AG08396 (cell line): ENCODE measurements around the gene RHBDF2.
A peak's percentile ranks its signal among the peaks of the same experiment; 100 is the strongest.

Experiments used
- DNase-seq: peaks from one replicate; pipeline ENCODE4 v3.0.0; 2012; ENCODE audit warnings: low spot score, mixed read lengths

Gene RHBDF2

GRCh38 chr17:76438906-76439305 lies 62.3 kb downstream of the RHBDF2 start:
- DNase-seq, result no peak

DNA sequence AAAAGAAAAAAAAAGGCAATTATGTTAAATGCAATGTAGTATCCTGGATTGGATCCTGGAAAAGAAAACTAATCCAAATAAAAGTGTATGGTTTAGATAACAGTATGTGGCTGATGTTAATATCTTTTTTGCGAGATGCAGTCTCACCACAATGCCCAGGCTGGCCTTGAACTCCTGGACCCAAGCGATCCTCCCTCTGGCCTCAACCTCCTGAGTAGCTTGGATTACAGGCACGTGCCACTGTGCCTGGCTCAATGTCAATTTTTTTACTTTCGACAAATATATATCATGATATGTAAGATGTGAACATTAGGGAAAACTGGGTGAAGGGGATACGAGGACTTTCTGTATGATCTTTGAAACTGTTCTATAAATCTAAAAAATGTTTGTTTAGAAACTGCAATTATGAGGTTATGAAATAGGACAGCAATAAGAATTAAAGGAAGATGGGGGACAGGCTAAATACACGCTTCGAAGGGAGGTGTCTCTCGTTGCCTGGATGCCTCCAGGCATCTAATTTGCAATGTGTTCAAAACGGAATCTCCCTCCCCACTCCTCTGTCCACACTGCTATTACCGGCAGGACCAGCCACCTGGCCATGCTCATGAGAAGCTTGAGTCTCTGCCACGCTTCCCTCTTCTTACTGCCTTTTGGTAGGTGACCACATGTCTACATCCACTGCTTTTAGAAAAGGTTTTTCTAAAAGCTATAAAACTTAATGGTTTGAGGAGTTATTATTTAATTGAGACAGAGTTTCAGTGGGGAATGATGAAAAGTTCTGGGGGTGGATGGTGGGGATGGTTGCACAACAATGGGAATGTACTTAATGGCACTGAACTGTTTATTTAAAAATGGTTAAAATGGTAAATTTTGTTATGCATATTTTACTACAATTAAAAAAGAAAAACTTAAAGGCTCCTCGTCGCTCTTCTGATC lies 63.5 kb downstream of the RHBDF2 start:
- DNase-seq, result no peak

DNA sequence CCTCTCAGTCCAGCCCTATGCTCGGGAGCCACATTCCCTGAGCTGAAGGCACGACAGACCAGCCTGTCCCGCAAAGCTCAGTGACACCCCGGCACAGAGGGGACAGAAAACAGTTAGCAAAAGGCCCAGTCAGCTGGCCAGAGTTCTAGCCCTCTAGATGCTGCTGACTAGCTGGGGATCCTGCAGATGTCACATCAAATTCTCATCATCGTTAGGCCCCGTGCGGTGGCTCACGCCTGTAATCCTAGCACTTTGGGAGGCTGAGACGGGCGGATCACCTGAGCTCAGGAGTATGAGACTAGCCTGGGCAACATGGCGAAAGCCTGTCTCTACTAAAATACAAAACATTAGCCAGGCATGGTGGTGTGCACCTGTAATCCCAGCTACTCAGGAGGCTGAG lies 65.5 kb downstream of the RHBDF2 start:
- DNase-seq, result no peak

- DNase-seq, result no peak
These were observed 66.4 kb downstream of the RHBDF2 start for GRCh38 chr17:76434870-76435269.

DNA sequence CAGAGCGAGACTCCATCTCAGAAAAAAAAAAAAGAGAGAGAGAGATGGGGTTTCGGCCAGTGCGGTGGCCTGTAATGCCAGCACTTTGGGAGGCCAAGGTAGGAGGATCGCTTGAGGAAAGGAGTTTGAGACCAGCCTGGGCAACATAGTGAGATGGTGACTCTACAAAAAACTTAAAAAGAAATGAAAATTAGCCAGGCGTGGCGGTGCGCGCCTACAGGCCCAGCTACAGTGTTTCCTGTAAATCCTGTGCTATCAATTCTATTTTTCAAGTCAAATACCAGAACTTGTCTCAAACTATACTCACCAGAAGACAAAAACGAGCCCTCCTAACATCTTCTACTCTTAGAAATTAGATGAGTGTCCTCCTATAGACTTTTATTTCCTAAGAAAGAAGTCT lies 67.5 kb downstream of the RHBDF2 start:
- DNase-seq, result no peak

DNA sequence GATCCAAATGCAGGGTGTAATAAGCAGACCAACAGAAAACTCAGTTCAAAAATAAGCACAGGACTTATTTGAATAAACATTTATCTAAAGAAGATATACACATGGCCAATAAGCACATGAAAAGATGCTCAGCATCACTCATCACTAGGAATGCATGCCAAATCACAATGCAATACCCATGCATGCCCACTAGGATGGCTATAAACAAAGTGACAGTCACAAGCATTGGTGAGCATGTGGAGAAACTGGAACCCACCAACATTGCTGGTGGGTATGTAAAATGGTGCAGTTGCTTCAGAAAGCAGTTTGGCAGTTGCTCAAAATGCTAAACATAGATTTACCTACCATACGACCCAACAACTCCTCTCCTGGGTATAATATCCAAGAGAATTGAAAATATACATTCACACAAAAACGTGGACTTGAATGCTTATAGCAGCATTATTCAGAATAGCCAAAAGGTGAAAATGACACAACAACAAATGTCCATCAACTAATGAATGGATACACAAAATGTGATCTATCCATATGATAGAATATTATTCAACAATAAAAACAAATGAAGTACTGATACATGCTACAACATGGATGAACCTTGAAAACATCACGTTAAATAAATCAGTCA lies 68.4 kb downstream of the RHBDF2 start:
- DNase-seq, result no peak

DNA sequence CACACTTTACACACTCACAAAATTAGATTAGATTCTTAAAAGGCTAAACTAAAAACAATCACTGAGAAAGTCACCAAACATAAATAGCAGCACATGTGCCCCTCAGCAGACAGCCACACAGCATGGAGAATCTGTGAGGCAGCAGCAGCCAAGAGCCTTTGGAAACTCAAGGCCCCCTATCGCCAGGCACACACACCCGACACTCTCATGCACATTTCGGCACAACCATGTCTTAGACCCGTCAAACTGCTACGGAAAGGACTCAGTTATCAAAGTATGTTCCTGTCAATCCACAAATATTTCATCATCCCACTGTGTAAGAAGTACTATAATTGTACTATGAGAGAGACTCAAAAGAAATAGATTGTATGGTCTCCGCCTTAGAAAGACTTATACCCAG lies 69.2 kb downstream of the RHBDF2 start:
- DNase-seq, result no peak

DNA sequence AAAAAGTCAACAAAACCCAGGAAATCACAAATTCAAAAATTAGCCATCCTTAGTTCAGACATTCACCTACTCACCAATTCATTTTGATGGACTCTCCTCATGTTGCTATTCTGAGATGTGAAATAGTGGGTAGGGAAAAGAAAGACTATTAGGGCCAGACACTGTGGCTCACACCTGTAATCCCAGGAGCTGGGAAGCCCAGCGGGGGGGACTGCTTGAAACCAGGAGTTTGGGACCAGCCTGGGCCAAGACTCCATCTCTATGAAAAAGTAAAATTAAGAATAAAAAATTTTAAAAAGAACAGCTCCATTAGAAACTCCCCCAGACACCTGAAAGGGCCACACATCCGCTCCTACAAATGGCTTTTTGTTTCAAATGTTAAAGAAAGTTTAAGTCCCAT lies 69.7 kb downstream of the RHBDF2 start:
- no peak for DNase-seq

- DNase-seq, result no peak
These were observed 72.7 kb downstream of the RHBDF2 start for GRCh38 chr17:76428511-76428910.

DNA sequence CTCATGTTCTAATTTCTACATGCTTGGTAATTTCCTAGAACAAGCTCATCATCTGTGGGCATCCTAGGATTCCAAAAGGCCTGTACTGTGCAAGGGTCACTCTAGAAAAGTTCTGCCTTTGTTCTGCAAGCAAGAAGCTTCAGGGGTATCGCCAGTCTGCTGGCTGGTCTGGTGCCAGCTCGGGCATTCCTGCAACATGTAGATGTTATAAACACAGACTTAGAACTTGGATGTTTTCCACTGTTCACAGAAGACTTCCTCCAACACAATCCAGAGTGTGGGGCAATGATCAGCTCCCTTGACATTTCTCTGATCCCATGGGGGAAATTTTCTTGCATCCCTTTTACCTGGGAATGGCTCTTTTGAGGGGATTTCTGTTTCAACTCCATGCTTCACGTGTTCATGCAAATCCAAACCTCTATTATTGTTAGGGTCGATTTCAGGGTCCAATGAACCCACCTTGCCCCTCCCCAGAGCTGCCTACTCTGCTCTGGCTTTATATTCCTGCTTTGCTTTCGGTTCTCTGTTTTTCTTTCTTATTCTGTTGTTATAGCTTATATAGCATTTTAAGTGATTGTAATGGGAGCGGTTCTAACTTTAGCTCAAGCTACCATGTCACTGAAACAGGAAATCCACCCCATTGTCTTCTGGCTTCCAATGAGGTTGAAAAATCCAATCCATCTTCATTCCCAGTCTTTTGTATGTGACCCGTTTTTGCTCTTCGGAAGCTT lies 73.6 kb downstream of the RHBDF2 start:
- DNase-seq, result peak; percentile 54

GRCh38 chr17:76426853-76427252 lies 74.4 kb downstream of the RHBDF2 start:
- no peak for DNase-seq

DNA sequence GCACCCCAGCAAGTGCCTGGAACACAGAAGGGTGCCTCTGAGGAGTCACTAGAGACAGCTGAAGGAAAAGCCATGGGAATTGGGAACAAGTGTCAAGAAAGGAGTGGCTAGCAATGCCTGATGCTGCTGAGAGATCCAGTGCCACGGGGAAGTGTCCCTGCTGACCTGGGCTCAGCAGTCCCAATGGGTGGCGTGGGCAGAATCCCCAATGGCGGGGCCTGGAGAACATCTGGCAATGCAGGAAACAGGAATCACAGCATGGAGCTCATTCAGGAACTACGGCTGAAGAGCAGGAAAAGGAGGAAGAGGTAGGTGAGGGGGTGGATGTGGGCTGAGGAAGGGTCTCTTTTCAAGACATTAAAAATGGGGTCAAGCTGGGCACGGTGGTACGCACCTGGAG lies 78.4 kb downstream of the RHBDF2 start:
- no peak for DNase-seq

GRCh38 chr17:76422406-76422805 lies 78.8 kb downstream of the RHBDF2 start:
- no peak for DNase-seq

GRCh38 chr17:76421044-76421407 lies 80.2 kb downstream of the RHBDF2 start:
- DNase-seq, result peak; percentile 15
